ENCODE measurements around the gene COBLL1.

Gene COBLL1

DNA sequence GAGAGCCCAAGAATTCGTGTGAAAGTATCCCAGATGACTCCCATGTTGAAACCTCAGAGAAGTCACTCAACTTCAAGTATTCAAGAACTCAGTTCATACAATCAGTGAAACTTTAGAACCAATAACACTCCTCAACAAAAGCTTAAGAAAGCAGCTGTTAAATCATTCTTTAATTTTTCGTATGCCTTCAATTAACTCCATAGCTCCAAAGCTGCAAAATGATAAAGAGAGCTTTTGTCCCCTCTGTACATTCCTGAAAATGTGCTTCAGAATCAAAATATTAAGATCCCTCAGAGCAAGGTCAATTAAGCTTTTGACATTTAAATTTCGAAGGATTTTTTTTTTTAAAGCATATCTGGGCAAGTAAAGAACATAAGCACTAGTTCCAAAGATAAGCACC lies 4.7 kb downstream of the COBLL1 start:
- POLR2A ChIA-PET, result no interaction called here
- TF ChIP-seq, protein P1, sequence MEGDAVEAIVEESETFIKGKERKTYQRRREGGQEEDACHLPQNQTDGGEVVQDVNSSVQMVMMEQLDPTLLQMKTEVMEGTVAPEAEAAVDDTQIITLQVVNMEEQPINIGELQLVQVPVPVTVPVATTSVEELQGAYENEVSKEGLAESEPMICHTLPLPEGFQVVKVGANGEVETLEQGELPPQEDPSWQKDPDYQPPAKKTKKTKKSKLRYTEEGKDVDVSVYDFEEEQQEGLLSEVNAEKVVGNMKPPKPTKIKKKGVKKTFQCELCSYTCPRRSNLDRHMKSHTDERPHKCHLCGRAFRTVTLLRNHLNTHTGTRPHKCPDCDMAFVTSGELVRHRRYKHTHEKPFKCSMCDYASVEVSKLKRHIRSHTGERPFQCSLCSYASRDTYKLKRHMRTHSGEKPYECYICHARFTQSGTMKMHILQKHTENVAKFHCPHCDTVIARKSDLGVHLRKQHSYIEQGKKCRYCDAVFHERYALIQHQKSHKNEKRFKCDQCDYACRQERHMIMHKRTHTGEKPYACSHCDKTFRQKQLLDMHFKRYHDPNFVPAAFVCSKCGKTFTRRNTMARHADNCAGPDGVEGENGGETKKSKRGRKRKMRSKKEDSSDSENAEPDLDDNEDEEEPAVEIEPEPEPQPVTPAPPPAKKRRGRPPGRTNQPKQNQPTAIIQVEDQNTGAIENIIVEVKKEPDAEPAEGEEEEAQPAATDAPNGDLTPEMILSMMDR (IDR thresholded peaks at IDR 0.05; ENCODE audit: control extremely low read depth, extremely low read depth, low read depth, missing control alignments), result no peak
- DNase-seq (ENCODE audit: extremely low spot score), result no peak
- CTCF ChIA-PET, result interaction anchor here (0.8 to 1.4 kb wide), 3 partner anchors 11 to 40 kb away, joined by 3 to 5 read pairs (median 4); no protein-coding TSS in a partner anchor

DNA sequence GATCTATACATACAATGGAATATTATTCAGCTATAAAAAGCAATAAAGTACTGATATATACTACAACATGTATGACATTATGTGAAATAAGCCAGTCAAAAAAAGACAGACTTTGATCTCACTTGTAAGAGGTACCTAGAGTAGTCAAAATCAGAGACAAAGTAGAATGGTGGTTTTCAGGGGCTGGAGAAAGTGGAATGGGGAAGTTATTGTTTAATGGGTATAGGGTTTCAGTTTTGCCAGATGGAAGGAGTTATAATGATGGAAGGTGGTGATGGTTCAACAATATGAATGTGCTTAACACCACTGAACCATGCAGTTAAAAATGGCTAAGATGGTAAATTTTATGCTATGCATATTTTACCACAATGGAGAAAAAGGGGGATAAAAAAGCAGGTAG lies 6.3 kb downstream of the COBLL1 start:
- CTCF ChIA-PET, result no interaction called here
- POLR2A ChIA-PET, result no interaction called here
- no peak for DNase-seq (ENCODE audit: extremely low spot score)
- TF ChIP-seq, protein P1 (IDR thresholded peaks at IDR 0.05; ENCODE audit: control extremely low read depth, extremely low read depth, low read depth, missing control alignments), result no peak

- no peak for DNase-seq (ENCODE audit: extremely low spot score)
- ChIA-PET POLR2A (no interaction called here), CTCF (interaction anchor here (1.4 to 1.8 kb wide), 2 partner anchors 10 to 23 kb away, joined by 3 to 9 read pairs; partner anchors contain the start of gene COBLL1)
- TF ChIP-seq, protein P1 (IDR thresholded peaks at IDR 0.05; ENCODE audit: control extremely low read depth, extremely low read depth, low read depth, missing control alignments), result no peak
These were observed 9.7 kb downstream of the COBLL1 start for GRCh38 chr2:164831887-164832286.

- POLR2A ChIA-PET, result no interaction called here
- CTCF ChIA-PET, result interaction anchor here (1.4 to 1.8 kb wide), 2 partner anchors 10 to 22 kb away, joined by 3 to 9 read pairs; partner anchors contain the start of gene COBLL1
- no peak for DNase-seq (ENCODE audit: extremely low spot score)
- TF ChIP-seq, protein P1 (IDR thresholded peaks at IDR 0.05; ENCODE audit: control extremely low read depth, extremely low read depth, low read depth, missing control alignments), result no peak
These were observed 10.4 kb downstream of the COBLL1 start for GRCh38 chr2:164831180-164831579.

- TF ChIP-seq, protein P1 (IDR thresholded peaks at IDR 0.05; ENCODE audit: control extremely low read depth, extremely low read depth, low read depth, missing control alignments), result no peak
- DNase-seq (ENCODE audit: extremely low spot score), result no peak
- ChIA-PET POLR2A (no interaction called here), CTCF (interaction anchor here (0.8 kb wide), 1 partner anchor 15 kb away, joined by 3 read pairs; the partner anchor contains the start of gene COBLL1)
These were observed 15.1 kb downstream of the COBLL1 start for GRCh38 chr2:164826293-164827243.

- TF ChIP-seq, protein P1 (IDR thresholded peaks at IDR 0.05; ENCODE audit: control extremely low read depth, extremely low read depth, low read depth, missing control alignments), result no peak
- no peak for DNase-seq (ENCODE audit: extremely low spot score)
- ChIA-PET CTCF (no interaction called here), POLR2A (no interaction called here)
These were observed 16.8 kb downstream of the COBLL1 start for GRCh38 chr2:164824872-164825271.

Data from GM10248 (cell line).